Measurements from ENCODE around the gene RAPGEF3. TPM values are rescaled to one million over a fixed set of nuclear protein-coding genes. Genes with fewer than 3 reads are reported as not detected.
A peak's percentile ranks its signal among the peaks of the same experiment; 100 is the strongest.

Gene RAPGEF3
- polyA plus RNA-seq, 4 donors, result 2.5 to 19.8 (median 4.3) TPM

DNA sequence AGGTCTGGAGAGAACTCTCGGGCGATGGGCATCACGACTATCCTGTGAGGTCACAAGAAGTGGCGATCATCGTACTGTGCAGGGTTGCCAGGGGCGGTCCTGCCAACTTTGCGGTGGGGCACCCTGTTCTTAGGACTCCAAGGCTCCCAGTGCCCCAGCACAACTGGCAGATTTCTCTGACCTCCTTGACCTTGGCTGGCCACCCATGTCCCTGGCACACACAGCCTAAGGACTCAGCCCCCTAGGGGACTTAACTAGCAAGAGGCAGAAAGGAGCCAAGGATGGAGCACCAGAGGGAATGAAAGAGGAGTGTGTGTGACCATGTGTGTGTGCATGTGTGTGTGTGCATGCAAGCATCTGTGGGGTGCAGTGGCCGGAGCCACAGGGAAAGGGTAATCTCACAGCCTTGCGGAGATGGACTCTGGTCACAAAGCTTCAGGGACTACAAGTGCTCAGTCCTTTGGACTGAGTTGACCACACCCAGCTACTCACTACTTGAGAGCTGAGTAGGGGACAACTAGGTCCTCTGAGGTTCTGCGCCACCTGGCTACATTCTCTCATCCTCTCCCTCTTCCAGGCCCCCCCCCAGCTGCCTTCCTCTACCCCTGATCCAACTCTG is 28.1 kb upstream of the RAPGEF3 start:
- H3K9me3 ChIP-seq (ENCODE audit: control insufficient read depth in 2 of 2, insufficient read depth in 1 of 2, low read depth in 1 of 2, low read length in 1 of 2), result no peaks in the 10 kb centered on the region
- no peaks in the 10 kb centered on the region for H3K27me3 ChIP-seq (ENCODE audit: control insufficient read depth in 3 of 3, insufficient read depth in 3 of 3, low read length in 3 of 3)
- H3K36me3 ChIP-seq (ENCODE audit: control insufficient read depth in 3 of 3, insufficient read depth in 2 of 3, low read depth in 1 of 3, low read length in 3 of 3), result peaks cover 0 to 95% (median 12%) of the 10 kb centered on the region in 3 donors
- H3K4me1 ChIP-seq (ENCODE audit: control insufficient read depth in 3 of 3, insufficient read depth in 2 of 3, low read depth in 1 of 3, low read length in 2 of 3), result peaks cover 0 to 3% (median 0%) of the 10 kb centered on the region in 3 donors
- no peak overlapping the region for H3K4me3 ChIP-seq (ENCODE audit: low read depth in 1 of 3, low read length in 3 of 3)
- DNase-seq (peak; percentile 54 to 77), FAIRE-seq (no peak)
- 91 to 95% (median 94%) methylated on average over 10 of the region's 10 CpGs for WGBS, 3 donors
- H3K27ac ChIP-seq (ENCODE audit: low read depth in 1 of 3, low read length in 2 of 3), result no peak overlapping the region

DNA sequence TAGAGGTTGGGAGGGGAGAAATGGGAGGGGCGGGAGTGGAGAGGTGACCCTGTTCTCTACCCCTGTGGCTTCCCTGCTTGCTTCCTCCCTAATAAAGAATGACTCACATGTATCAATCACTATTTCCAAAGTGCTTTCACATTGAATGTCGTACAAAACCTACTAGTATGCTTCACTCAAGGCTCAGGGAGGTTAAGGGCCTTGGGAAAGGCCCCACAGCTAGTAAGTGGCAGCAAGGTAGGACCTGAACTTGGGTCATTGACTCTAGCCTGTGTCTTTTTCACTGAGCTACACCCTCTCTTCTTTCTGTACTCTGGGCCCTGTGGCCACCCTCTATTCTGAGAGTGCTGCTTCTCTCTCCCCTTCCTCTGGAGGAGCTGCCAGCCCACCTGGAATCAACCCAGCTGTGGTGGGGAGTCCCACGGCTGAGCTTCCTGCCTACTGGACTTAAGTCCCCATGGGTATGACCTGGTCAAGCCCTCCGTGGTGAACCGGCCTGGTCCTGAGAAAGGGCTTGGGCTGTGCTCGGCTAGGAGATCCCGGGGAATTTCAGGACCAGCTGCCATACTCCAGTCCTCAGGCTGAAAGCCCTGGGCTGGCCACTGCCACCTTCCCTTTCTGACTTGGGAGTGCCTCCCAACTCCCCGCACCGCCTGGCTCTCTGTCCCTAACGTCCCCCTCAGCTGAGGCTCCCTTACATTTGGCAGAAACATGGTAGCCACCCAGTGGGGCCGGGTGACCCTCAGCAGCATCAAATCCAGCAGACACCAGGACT is 27.4 kb upstream of the RAPGEF3 start:
- FAIRE-seq (no peak), DNase-seq (peak in 1 of 2 donors; percentile 12)
- Histone ChIP-seq H3K27ac (ENCODE audit: low read depth in 1 of 3, low read length in 2 of 3) (peak overlapping the region in 1 of 3 donors; percentile 16), H3K9me3 (ENCODE audit: control insufficient read depth in 2 of 2, insufficient read depth in 1 of 2, low read depth in 1 of 2, low read length in 1 of 2) (no peaks in the 10 kb centered on the region), H3K4me3 (ENCODE audit: low read depth in 1 of 3, low read length in 3 of 3) (no peak overlapping the region), H3K4me1 (ENCODE audit: control insufficient read depth in 3 of 3, insufficient read depth in 2 of 3, low read depth in 1 of 3, low read length in 2 of 3) (peaks cover 0 to 3% (median 0%) of the 10 kb centered on the region in 3 donors), H3K27me3 (ENCODE audit: control insufficient read depth in 3 of 3, insufficient read depth in 3 of 3, low read length in 3 of 3) (no peaks in the 10 kb centered on the region), H3K36me3 (ENCODE audit: control insufficient read depth in 3 of 3, insufficient read depth in 2 of 3, low read depth in 1 of 3, low read length in 3 of 3) (peaks cover 0 to 97% (median 10%) of the 10 kb centered on the region in 3 donors)
- WGBS, 3 donors, result 82 to 84% (median 83%) methylated on average over 11 of the region's 11 CpGs

DNA sequence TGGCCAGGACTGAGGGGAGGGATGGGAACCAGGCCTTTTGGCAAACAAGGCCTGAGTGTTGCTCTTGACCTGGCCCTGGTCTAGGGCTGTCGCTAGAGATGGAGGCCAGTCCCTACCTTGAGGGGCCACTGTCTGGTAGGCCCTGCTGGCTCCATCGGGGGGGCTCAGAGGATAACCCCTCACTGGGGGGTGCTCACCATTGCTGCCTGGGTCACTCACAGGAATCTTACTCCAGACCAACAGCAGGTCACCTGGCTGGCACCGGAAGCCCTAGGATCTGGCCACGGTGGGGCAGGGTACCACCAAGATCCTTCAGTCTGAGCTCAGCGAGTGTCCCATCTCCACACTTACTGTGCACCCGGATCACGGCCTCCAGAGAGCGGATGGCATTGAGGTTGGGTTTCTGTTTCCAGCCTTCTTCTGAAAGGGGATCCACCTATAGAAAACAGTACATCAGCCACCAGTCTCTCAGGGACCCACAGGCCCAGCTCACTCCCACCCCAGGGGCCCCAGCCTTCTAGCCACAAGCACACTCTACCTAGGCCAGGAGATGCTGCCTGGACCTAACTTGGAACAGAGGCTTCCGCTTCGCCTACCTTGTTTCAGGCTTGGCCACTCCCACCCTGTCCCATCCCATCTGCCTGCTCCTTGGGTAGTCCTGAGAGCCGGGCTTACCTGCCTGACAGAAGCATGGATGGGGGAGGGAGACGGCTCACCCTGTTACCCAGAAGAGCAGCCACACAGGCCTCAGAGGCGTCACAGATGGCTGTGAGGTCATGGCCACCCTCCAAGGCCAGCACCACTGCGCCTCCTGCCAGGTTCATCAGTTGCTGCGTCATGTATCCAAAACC is 26.6 kb upstream of the RAPGEF3 start:
- Histone ChIP-seq H3K4me1 (ENCODE audit: control insufficient read depth in 3 of 3, insufficient read depth in 2 of 3, low read depth in 1 of 3, low read length in 2 of 3) (peaks cover 0 to 3% (median 0%) of the 10 kb centered on the region in 3 donors), H3K27ac (ENCODE audit: low read depth in 1 of 3, low read length in 2 of 3) (peak overlapping the region in 1 of 3 donors; percentile 16), H3K4me3 (ENCODE audit: low read depth in 1 of 3, low read length in 3 of 3) (no peak overlapping the region), H3K36me3 (ENCODE audit: control insufficient read depth in 3 of 3, insufficient read depth in 2 of 3, low read depth in 1 of 3, low read length in 3 of 3) (peaks cover 0 to 92% (median 10%) of the 10 kb centered on the region in 3 donors), H3K27me3 (ENCODE audit: control insufficient read depth in 3 of 3, insufficient read depth in 3 of 3, low read length in 3 of 3) (no peaks in the 10 kb centered on the region), H3K9me3 (ENCODE audit: control insufficient read depth in 2 of 2, insufficient read depth in 1 of 2, low read depth in 1 of 2, low read length in 1 of 2) (no peaks in the 10 kb centered on the region)
- no peak for FAIRE-seq
- WGBS, 3 donors, result 85 to 94% (median 91%) methylated on average over 15 of the region's 15 CpGs
- DNase-seq, result no peak

DNA sequence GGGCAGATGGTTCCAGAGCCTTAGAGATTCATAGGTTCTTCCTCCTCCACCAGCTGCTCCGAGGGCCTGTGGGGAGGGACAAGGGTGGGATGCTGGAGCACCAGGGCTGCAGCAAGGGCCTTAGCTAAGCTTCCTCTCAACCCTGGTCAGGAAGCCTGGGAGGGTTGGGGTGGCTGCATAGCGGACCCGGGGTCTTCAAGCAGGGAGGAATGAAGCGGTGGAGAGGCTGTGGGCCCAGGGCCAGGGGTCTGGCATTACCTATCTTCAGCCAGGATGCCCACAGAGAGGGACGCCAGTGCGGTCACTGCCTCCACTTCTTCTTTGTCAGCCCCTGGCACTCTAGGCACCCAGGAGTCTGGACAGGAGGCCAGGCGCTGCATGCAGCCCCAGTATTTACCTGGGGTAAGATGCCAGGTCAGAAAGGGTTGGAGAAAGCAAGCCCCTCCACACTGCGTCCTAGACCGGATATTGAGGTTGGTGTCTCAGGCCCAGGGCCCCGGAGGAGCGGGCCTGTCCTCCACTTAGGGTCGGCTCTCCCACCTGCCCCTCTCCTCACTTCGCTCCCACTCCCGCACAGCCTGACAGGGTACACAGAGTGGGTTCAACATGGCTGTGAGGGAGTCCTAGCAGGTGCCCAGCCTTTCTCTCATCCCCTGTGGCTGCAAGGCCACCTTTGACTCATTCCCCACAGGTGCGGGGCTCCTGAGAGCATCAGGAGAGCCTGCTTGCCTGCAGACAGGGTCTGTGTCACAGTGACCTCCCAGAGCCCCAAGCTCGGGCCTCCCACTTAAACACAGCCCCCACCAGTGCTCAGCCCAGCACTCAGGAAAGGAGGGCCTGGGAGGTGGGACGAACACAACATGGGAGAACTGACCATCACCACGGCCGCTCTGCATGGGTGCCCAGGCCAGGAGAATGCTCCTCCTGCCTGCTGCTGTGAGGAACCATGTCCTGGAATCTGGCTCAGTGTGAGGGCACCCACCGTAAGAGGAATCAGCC is 25.4 kb upstream of the RAPGEF3 start:
- H3K9me3 ChIP-seq (ENCODE audit: control insufficient read depth in 2 of 2, insufficient read depth in 1 of 2, low read depth in 1 of 2, low read length in 1 of 2), result no peaks in the 10 kb centered on the region
- DNase-seq (no peak), FAIRE-seq (no peak)
- H3K4me1 ChIP-seq (ENCODE audit: control insufficient read depth in 3 of 3, insufficient read depth in 2 of 3, low read depth in 1 of 3, low read length in 2 of 3), result peaks cover 0 to 3% (median 0%) of the 10 kb centered on the region in 3 donors
- H3K36me3 ChIP-seq (ENCODE audit: control insufficient read depth in 3 of 3, insufficient read depth in 2 of 3, low read depth in 1 of 3, low read length in 3 of 3), result peaks cover 0 to 84% (median 10%) of the 10 kb centered on the region in 3 donors
- no peak overlapping the region for H3K27ac ChIP-seq (ENCODE audit: low read depth in 1 of 3, low read length in 2 of 3)
- 88 to 93% (median 92%) methylated on average over 17 to 20 of the region's 20 CpGs for WGBS, 3 donors
- no peak overlapping the region for H3K4me3 ChIP-seq (ENCODE audit: low read depth in 1 of 3, low read length in 3 of 3)
- H3K27me3 ChIP-seq (ENCODE audit: control insufficient read depth in 3 of 3, insufficient read depth in 3 of 3, low read length in 3 of 3), result no peaks in the 10 kb centered on the region

DNA sequence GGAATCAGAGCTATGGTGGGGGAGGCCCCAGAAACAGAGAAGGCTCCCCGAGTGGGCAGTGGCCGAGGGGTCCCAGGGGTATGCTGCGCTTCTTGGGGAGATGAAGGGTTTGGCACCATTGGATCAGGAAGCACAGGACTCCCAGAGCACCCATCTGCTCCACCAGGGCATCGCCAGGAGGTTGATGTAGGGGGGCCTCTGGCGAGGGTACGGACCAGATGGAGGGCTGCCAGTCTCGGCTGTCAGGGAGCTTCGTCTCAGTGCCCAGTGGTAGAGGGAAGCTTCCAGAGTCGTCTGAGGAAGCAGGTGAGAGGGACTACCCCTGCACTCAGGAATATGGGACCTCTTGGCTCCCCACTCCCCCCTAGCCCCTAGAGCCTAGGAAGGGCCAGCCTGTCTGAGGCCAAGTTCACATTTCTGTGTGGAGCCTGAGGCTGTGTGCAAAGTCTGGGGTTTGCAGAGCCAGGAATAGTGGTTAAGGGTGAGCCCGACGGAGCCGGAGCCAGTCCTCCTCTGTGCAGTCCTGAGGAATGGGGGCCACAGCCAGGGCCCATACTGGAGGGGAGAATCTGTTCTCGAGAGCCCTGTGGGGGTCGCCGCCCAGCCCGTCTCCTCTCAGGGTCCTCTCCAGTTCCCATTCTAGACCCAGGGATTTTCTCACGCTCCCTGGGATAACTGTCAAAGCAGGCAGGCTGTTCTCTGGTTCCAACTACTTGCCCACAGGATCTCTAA is 24.5 kb upstream of the RAPGEF3 start:
- H3K27me3 ChIP-seq (ENCODE audit: control insufficient read depth in 3 of 3, insufficient read depth in 3 of 3, low read length in 3 of 3), result no peaks in the 10 kb centered on the region
- peaks cover 0 to 77% (median 10%) of the 10 kb centered on the region in 3 donors for H3K36me3 ChIP-seq (ENCODE audit: control insufficient read depth in 3 of 3, insufficient read depth in 2 of 3, low read depth in 1 of 3, low read length in 3 of 3)
- WGBS, 3 donors, result 79 to 91% (median 88%) methylated on average over 17 of the region's 17 CpGs

DNA sequence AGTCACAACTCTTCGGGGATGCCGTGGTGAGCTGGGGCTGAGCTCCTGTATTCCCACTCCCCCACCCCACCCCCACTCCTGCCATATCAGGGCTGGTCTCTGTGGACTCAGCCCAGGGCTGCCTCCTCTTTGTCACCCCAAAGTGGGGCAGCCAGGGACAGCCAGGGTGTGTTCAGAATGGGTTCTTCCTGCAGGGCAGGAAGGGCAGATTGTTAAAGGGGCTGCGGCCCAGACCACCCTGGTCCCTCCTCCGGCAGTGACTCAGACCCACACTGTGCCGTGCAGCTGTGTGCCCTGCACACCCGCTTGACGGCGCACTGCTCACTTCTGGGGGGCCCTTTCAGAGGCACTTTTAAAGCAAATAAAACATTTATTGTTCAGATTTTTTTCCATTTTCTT is 23.7 kb upstream of the RAPGEF3 start:
- 68 to 81% (median 77%) methylated on average over 8 of the region's 8 CpGs for WGBS, 3 donors
- Histone ChIP-seq H3K36me3 (ENCODE audit: control insufficient read depth in 3 of 3, insufficient read depth in 2 of 3, low read depth in 1 of 3, low read length in 3 of 3) (peaks cover 0 to 69% (median 10%) of the 10 kb centered on the region in 3 donors), H3K27me3 (ENCODE audit: control insufficient read depth in 3 of 3, insufficient read depth in 3 of 3, low read length in 3 of 3) (no peaks in the 10 kb centered on the region), H3K4me3 (ENCODE audit: low read depth in 1 of 3, low read length in 3 of 3) (no peak overlapping the region), H3K27ac (ENCODE audit: low read depth in 1 of 3, low read length in 2 of 3) (no peak overlapping the region), H3K4me1 (ENCODE audit: control insufficient read depth in 3 of 3, insufficient read depth in 2 of 3, low read depth in 1 of 3, low read length in 2 of 3) (peaks cover 0 to 3% (median 0%) of the 10 kb centered on the region in 3 donors), H3K9me3 (ENCODE audit: control insufficient read depth in 2 of 2, insufficient read depth in 1 of 2, low read depth in 1 of 2, low read length in 1 of 2) (no peaks in the 10 kb centered on the region)
- FAIRE-seq, result no peak
- no peak for DNase-seq

More for the DNA sequence above, 24.5 kb upstream of the RAPGEF3 start:
- Histone ChIP-seq H3K4me3 (ENCODE audit: low read depth in 1 of 3, low read length in 3 of 3) (no peak overlapping the region), H3K27ac (ENCODE audit: low read depth in 1 of 3, low read length in 2 of 3) (no peak overlapping the region), H3K4me1 (ENCODE audit: control insufficient read depth in 3 of 3, insufficient read depth in 2 of 3, low read depth in 1 of 3, low read length in 2 of 3) (peaks cover 0 to 3% (median 0%) of the 10 kb centered on the region in 3 donors), H3K9me3 (ENCODE audit: control insufficient read depth in 2 of 2, insufficient read depth in 1 of 2, low read depth in 1 of 2, low read length in 1 of 2) (no peaks in the 10 kb centered on the region)
- DNase-seq (no peak), FAIRE-seq (no peak)

Measured in small intestine (tissue), 7 donors.